HepG2 (cell line): ENCODE data around the gene UBE2M. TPM values are rescaled to one million over a fixed set of nuclear protein-coding genes. Genes with fewer than 3 reads are reported as not detected.

Experiments used
- CSRNP1 ChIP-seq: sonication (generic); formaldehyde crosslinking; IDR thresholded peaks from 2 replicates; pipeline ENCODE4 v1.8.1; 2023; ENCODE audit warnings: mild to moderate bottlenecking, missing genetic modification reagents
- ETS1 ChIP-seq: sonication (generic); formaldehyde crosslinking; IDR thresholded peaks from 2 replicates; pipeline ENCODE4 v1.4.0; 2020; ENCODE audit warnings: missing genetic modification reagents
- GMEB1 ChIP-seq: sonication (generic); formaldehyde crosslinking; IDR thresholded peaks from 2 replicates; pipeline ENCODE4 v1.5.1; 2020; ENCODE audit warnings: missing genetic modification reagents, mild to moderate bottlenecking, borderline replicate concordance
- KDM4B ChIP-seq: sonication (generic); formaldehyde crosslinking; IDR thresholded peaks from 2 replicates; pipeline ENCODE4 v1.4.0; 2020; ENCODE audit warnings: missing genetic modification reagents
- LCORL ChIP-seq, 2 experiments: fragments of 450-650 bp in 1 of 2; sonication (generic) in 1 of 2; formaldehyde crosslinking in 1 of 2; IDR thresholded peaks; 2 replicates each; pipeline versions ENCODE4 v1.5.0 to v1.6.1; 2017 to 2020; ENCODE audit warnings: antibody characterized with exemption in 1 of 2, missing genetic modification reagents in 1 of 2
- WIZ ChIP-seq: sonication (generic); formaldehyde crosslinking; IDR thresholded peaks from 2 replicates; pipeline ENCODE4 v1.5.1; 2020; ENCODE audit warnings: mild to moderate bottlenecking, missing genetic modification reagents
- ZC3H13 ChIP-seq: sonication (generic); formaldehyde crosslinking; IDR thresholded peaks from 2 replicates; pipeline ENCODE4 v1.8.1; 2023; ENCODE audit warnings: mild to moderate bottlenecking, missing genetic modification reagents, moderate library complexity
- ZFP91 ChIP-seq: sonication (generic); formaldehyde crosslinking; IDR thresholded peaks from 2 replicates; pipeline ENCODE4 v1.9.0; 2022; ENCODE audit warnings: missing genetic modification reagents, mild to moderate bottlenecking, borderline replicate concordance
- ZHX1 ChIP-seq: sonication (generic); formaldehyde crosslinking; IDR thresholded peaks from 2 replicates; pipeline ENCODE4 v1.8.1; 2022; ENCODE audit warnings: low read depth, mild to moderate bottlenecking, missing genetic modification reagents
- ZNF589 ChIP-seq: sonication (generic); formaldehyde crosslinking; conservative IDR thresholded peaks from 2 replicates; pipeline ENCODE4 v1.8.0; 2022; ENCODE audit warnings: mild to moderate bottlenecking, moderate library complexity, missing genetic modification reagents
- polyA plus RNA-seq, 8 experiments: library from polyadenylated mRNA; depleted of rRNA in 3 of 8; stranded (reverse) in 7 of 8; unstranded in 1 of 8; fragments of >200 nt; fragmentation: Illumina TruSeq in 4 of 8; extraction: Trizol in 4 of 8; gene quantifications; 2 replicates each; pipeline versions ENCODE4 v1.2.1 to v1.2.3, GENCODE V29; 2011 to 2016; ENCODE audit warnings: low read depth in 4 of 8, missing spikeins in 1 of 8, mixed read lengths in 1 of 8; ENCODE audit not compliant: insufficient read depth in 1 of 8
- total RNA-seq, 5 experiments: library from RNA; depleted of rRNA; stranded (reverse); fragments of >200 nt; fragmentation: Illumina TruSeq; extraction: Trizol; gene quantifications; 2 replicates each; pipeline ENCODE4 v1.2.3, GENCODE V29; 2016; ENCODE audit warnings: low read depth in 1 of 5

The UBE2M gene
- total and polyA plus RNA-seq, 2 of the 13 experiments (the other 11 are each of a cell fraction or from before 2014, with no cell fraction given) = 36.2 to 50.3 TPM

- TF ChIP-seq ZHX1 (CRISPR knock-in tag) (peak; percentile 98), LCORL (IDR thresholded peaks at IDR 0.05) (no peak), LCORL (CRISPR knock-in tag; IDR thresholded peaks at IDR 0.05) (peak; percentile 65), KDM4B (CRISPR knock-in tag) (peak; percentile 1), ZFP91 (CRISPR knock-in tag) (peak; percentile 94), WIZ (CRISPR knock-in tag) (no peak), GMEB1 (CRISPR knock-in tag) (peak; percentile 97), ZNF589 (CRISPR knock-in tag) (0 out of 2 replicates have a peak, but pooled peaks have one; percentile 72), ETS1 (CRISPR knock-in tag) (no peak), ZC3H13 (CRISPR knock-in tag) (peak; percentile 93), CSRNP1 (CRISPR knock-in tag) (0 out of 2 replicates have a peak, but pooled peaks have one; percentile 73)
These were observed 14.6 kb upstream of the UBE2M start, which contains the start of gene MZF1 (continued) for GRCh38 chr19:58572818-58573657.
